A549 (cell line): ENCODE measurements around the gene NANOS3. TPM values are rescaled to one million over a fixed set of nuclear protein-coding genes. Genes with fewer than 3 reads are reported as not detected.

ENCODE experiments used
- ATAC-seq, 2 experiments: fragments of 200-7000 bp in 1 of 2; fragments of >200 bp in 1 of 2; cut with Nextera tagmentation in 1 of 2; cut with Tn5 transposase in 1 of 2; 3 replicates each; pipeline versions ENCODE4 v1.8.0 to v1.9.1; 2018 to 2020; ENCODE audit warnings: mild to moderate bottlenecking in 1 of 2, moderate library complexity in 1 of 2
- CTCF ChIA-PET: fragments of 300-600 bp; sonication (Branson Sonifier 250); formaldehyde crosslinking; extraction: SDS; loops from one replicate; lab custom pipeline; 2021; ENCODE audit warnings: antibody characterized with exemption, inconsistent platforms; lab: Yijun Ruan, JAX
- POLR2A ChIA-PET: fragments of 350-600 bp; formaldehyde crosslinking; extraction: SDS; loops from one replicate; lab custom pipeline; 2021; ENCODE audit warnings: antibody characterized with exemption, inconsistent platforms; lab: Yijun Ruan, JAX
- DNase-seq, 2 experiments: peaks; one replicate each; pipeline versions ENCODE4 v3.0.0 to v3.0.0-alpha.2; 2011 to 2016; ENCODE audit warnings: low read depth in 1 of 2, low spot score in 1 of 2
- FAIRE-seq: peaks from 2 replicates; lab custom pipeline; 2011; peaks lifted over from hg19 to GRCh38; lab: Jason Lieb, UNC
- H3K27ac ChIP-seq, 2 experiments: fragments of >200 bp; sonication (Bioruptor Twin); formaldehyde crosslinking; 3 replicates each; pipeline ENCODE4 v1.5.1; 2016 to 2017
- H3K4me1 ChIP-seq: fragments of >200 bp; sonication (Bioruptor Twin); formaldehyde crosslinking; 3 replicates; pipeline ENCODE4 v1.6.1; 2016
- H3K4me2 ChIP-seq: fragments of >200 bp; sonication (Bioruptor Twin); formaldehyde crosslinking; 3 replicates; pipeline ENCODE4 v1.6.1; 2016
- H3K4me3 ChIP-seq: fragments of >200 bp; sonication (Bioruptor Twin); formaldehyde crosslinking; 3 replicates; pipeline ENCODE4 v1.5.1; 2016
- H3K9me3 ChIP-seq: fragments of >200 bp; sonication (Bioruptor Twin); formaldehyde crosslinking; 3 replicates; pipeline ENCODE4 v1.6.1; 2016
- CHD2 ChIP-seq: fragments of 150-350 bp; IDR thresholded peaks from 2 replicates; pipeline ENCODE4 v1.6.1; 2014; ENCODE audit warnings: low read length; ENCODE audit not compliant: partially characterized antibody
- EHMT2 ChIP-seq: fragments of 200-600 bp; sonication (generic); IDR thresholded peaks from 2 replicates; pipeline ENCODE4 v1.6.1; 2016; ENCODE audit warnings: antibody characterized with exemption, low read depth, mild to moderate bottlenecking, moderate library complexity
- ESRRA ChIP-seq: fragments of 150-350 bp; IDR thresholded peaks from 2 replicates; pipeline ENCODE4 v1.6.1; 2014; ENCODE audit warnings: mild to moderate bottlenecking, low read length, borderline replicate concordance
- FOSB ChIP-seq: fragments of 250-450 bp; sonication (Bioruptor Pico); IDR thresholded peaks from 2 replicates; pipeline ENCODE4 v1.5.0; 2020; ENCODE audit warnings: mild to moderate bottlenecking, moderate library complexity
- HDAC2 ChIP-seq: fragments of 200-600 bp; sonication (generic); IDR thresholded peaks from 2 replicates; pipeline ENCODE4 v1.6.1; 2016
- HEYL ChIP-seq: fragments of 250-450 bp; sonication (Bioruptor Pico); IDR thresholded peaks from 2 replicates; pipeline ENCODE4 v1.8.0; 2021; ENCODE audit warnings: mild to moderate bottlenecking, moderate library complexity
- HOXB13 ChIP-seq: fragments of 250-450 bp; sonication (Bioruptor Pico); IDR thresholded peaks from 2 replicates; pipeline ENCODE4 v1.5.0; 2020; ENCODE audit warnings: low read depth, mild to moderate bottlenecking, moderate library complexity
- HOXB5 ChIP-seq: fragments of 250-450 bp; sonication (Bioruptor Pico); IDR thresholded peaks from 2 replicates; pipeline ENCODE4 v1.5.0; 2020; ENCODE audit warnings: mild to moderate bottlenecking, moderate library complexity
- JUNB ChIP-seq: fragments of >200 bp; sonication (Bioruptor Twin); formaldehyde crosslinking; IDR thresholded peaks from 2 replicates; pipeline ENCODE4 v1.6.1; 2016
- KDM1A ChIP-seq: fragments of 200-600 bp; sonication (generic); IDR thresholded peaks from 2 replicates; pipeline ENCODE4 v1.6.1; 2016; ENCODE audit warnings: low read depth, mild to moderate bottlenecking
- MAFK ChIP-seq: fragments of 450-650 bp; IDR thresholded peaks from 2 replicates; pipeline ENCODE4 v1.6.1; 2014; ENCODE audit not compliant: partially characterized antibody
- MAZ ChIP-seq: fragments of 150-350 bp; IDR thresholded peaks from 2 replicates; pipeline ENCODE4 v1.6.1; 2014; ENCODE audit warnings: antibody characterized with exemption, low read depth, low read length, borderline replicate concordance
- NFE2L2 ChIP-seq: fragments of 150-350 bp; conservative IDR thresholded peaks from 2 replicates; pipeline ENCODE4 v1.6.1; 2014; ENCODE audit warnings: low read length
- NR3C1 ChIP-seq: fragments of >200 bp; sonication (Bioruptor Twin); formaldehyde crosslinking; IDR thresholded peaks from 3 replicates; pipeline ENCODE4 v1.6.1; 2017
- RAD21 ChIP-seq, 2 experiments: fragments of >200 bp in 1 of 2; sonication (Bioruptor Twin) in 1 of 2; formaldehyde crosslinking in 1 of 2; IDR thresholded peaks in 1 of 2; conservative IDR thresholded peaks in 1 of 2; 2 replicates in 1 of 2; 3 replicates in 1 of 2; pipeline ENCODE4 v1.6.1; 2012 to 2018; ENCODE audit warnings: inconsistent platforms in 1 of 2
- RCOR1 ChIP-seq: fragments of 150-350 bp; IDR thresholded peaks from 2 replicates; pipeline ENCODE4 v1.6.1; 2014; ENCODE audit warnings: antibody characterized with exemption, low read length, low read depth
- RFX5 ChIP-seq: fragments of 450-650 bp; IDR thresholded peaks from 2 replicates; pipeline ENCODE4 v1.7.1; 2014; ENCODE audit warnings: antibody characterized with exemption, mild to moderate bottlenecking, moderate library complexity
- TFCP2L1 ChIP-seq: fragments of 250-450 bp; sonication (Bioruptor Pico); IDR thresholded peaks from 2 replicates; pipeline ENCODE4 v1.5.0; 2021; ENCODE audit warnings: mild to moderate bottlenecking
- ZFP36 ChIP-seq: fragments of 450-650 bp; IDR thresholded peaks from 2 replicates; pipeline ENCODE4 v1.6.1; 2014; ENCODE audit warnings: borderline replicate concordance; ENCODE audit not compliant: partially characterized antibody
- WGBS: methylation state at CpG from one replicate; pipeline ENCODE4 v1.1.6; 2017; ENCODE audit errors: missing lambda C conversion rate; 5-methylcytosine and 5-hydroxymethylcytosine counted together
- polyA plus RNA-seq, 4 experiments: library from polyadenylated mRNA; depleted of rRNA in 3 of 4; stranded (reverse); fragments of >200 nt; fragmentation: RNase III in 1 of 4; extraction: RNeasy Plus Mini Kit Qiagen cat#74134 plus additional on column Dnase treatment in 1 of 4; gene quantifications; 2 replicates in 3 of 4; 3 replicates in 1 of 4; pipeline ENCODE4 v1.2.3, GENCODE V29; 2011 to 2017
- TF ChIP-seq, protein P1 (sequence below): fragments of 150-350 bp; IDR thresholded peaks from 2 replicates; pipeline ENCODE4 v1.6.1; 2014; ENCODE audit warnings: low read depth, mild to moderate bottlenecking, low read length

The NANOS3 gene
- polyA plus RNA-seq, 2 of the 4 experiments (the other 2 are of a cell fraction) = 0.31 to 1.2 TPM

- FAIRE-seq (no peak), ATAC-seq (no peak), DNase-seq (no peak)
- Histone ChIP-seq H3K9me3 (no peaks in the 10 kb centered on the region), H3K27ac (peak overlapping the region; percentile 96 to 100), H3K4me1 (peaks cover 13% of the 10 kb centered on the region), H3K4me2 (no peak overlapping the region; the same call in 2 of the 3 replicates), H3K4me3 (no peak overlapping the region)
- 81% methylated on average over 9 of the region's 12 CpGs for WGBS
- TF ChIP-seq TFCP2L1 (CRISPR knock-in tag) (no peak), HOXB13 (CRISPR knock-in tag) (no peak), NR3C1 (no peak), MAFK (no peak), ESRRA (no peak), JUNB (no peak), RAD21 (conservative IDR thresholded peaks at IDR 0.05 in 1 of 2, IDR thresholded peaks at IDR 0.05 in 1 of 2) (no peak), KDM1A (no peak), RCOR1 (no peak), EHMT2 (no peak), HDAC2 (no peak), MAZ (no peak), RFX5 (no peak), CHD2 (no peak)
- TF ChIP-seq, protein P1, sequence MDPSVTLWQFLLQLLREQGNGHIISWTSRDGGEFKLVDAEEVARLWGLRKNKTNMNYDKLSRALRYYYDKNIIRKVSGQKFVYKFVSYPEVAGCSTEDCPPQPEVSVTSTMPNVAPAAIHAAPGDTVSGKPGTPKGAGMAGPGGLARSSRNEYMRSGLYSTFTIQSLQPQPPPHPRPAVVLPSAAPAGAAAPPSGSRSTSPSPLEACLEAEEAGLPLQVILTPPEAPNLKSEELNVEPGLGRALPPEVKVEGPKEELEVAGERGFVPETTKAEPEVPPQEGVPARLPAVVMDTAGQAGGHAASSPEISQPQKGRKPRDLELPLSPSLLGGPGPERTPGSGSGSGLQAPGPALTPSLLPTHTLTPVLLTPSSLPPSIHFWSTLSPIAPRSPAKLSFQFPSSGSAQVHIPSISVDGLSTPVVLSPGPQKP = no peak
- ChIA-PET POLR2A (interaction anchor here (0.5 to 2.2 kb wide), 2 partner anchors 90 to 191 kb away, joined by 3 to 5 read pairs; partner anchors contain the start of gene MISP3), CTCF (interaction anchor here (0.8 to 3.6 kb wide), 21 partner anchors 8 to 255 kb away, joined by 3 to 30 read pairs (median 4); partner anchors contain the start of genes ASF1B, IL27RA and MISP3)
Measured at GRCh38 chr19:13881251-13881691, 4.3 kb downstream of the NANOS3 start.

DNA sequence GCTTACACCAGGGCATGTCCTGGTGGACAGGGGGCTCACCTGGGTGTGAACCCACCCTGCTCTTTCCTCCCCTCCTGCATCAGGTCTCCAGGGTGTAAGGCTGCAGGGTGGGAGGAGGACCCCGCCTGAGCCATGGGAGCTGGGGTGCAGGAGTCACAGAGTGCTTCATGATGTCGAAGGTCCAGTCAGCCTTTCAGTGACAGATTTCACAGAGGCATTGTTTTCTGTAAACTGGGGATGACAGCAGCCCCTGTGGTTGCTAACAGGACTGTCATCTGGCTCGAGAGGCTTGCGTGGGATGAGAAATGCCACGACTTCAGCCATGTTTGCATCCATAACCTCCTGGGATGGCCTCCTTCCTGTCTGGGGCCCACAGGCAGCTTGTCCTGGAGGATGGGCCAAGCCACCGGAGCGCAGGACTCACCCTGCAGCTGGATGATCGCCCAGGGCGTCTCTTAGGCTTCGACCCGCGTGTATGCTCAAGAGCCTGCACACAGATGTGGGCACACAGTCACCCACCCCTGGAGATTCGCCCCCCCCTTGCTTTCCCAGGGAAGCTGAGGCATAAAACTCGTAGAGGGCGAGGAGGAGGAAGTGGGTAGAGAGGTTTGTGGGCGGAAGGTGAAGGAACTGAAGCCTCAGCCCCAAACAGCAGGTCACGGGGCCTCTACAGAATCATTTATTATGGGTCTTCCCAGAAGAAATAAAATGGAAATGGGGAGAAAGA, 4.9 kb downstream of the NANOS3 start:
- Histone ChIP-seq H3K4me3 (no peak overlapping the region), H3K27ac (peak overlapping the region; percentile 96 to 100; a peak in 5 of 6 replicates), H3K9me3 (no peaks in the 10 kb centered on the region), H3K4me1 (peaks cover 13% of the 10 kb centered on the region), H3K4me2 (no peak overlapping the region)
- no peak for DNase-seq
- CTCF ChIA-PET = interaction anchor here (0.8 to 3.6 kb wide), 11 partner anchors 12 to 255 kb away, joined by 3 to 30 read pairs (median 5); partner anchors contain the start of genes ASF1B, IL27RA and MISP3
- TF ChIP-seq, protein P1 = no peak
- TF ChIP-seq NFE2L2 (no peak), FOSB (CRISPR knock-in tag) (no peak), JUNB (no peak), HEYL (no peak), RAD21 (conservative IDR thresholded peaks at IDR 0.05 in 1 of 2, IDR thresholded peaks at IDR 0.05 in 1 of 2) (no peak), ZFP36 (no peak)
- no peak for ATAC-seq
- no peak for FAIRE-seq
- WGBS = 93% methylated on average over 9 of the region's 17 CpGs
- POLR2A ChIA-PET = interaction anchor here (2.2 kb wide), 1 partner anchor 190 kb away, joined by 5 read pairs; the partner anchor contains the start of gene MISP3

GRCh38 chr19:13882419-13882795, 5.5 kb downstream of the NANOS3 start:
- CTCF ChIA-PET = interaction anchor here (0.9 to 3.6 kb wide), 8 partner anchors 20 to 254 kb away, joined by 3 to 30 read pairs (median 5); partner anchors contain the start of genes ASF1B, IL27RA and MISP3
- DNase-seq = no peak

More at GRCh38 chr19:13882419-13882795, 5.5 kb downstream of the NANOS3 start:
- FAIRE-seq = no peak
- Histone ChIP-seq H3K4me2 (no peak overlapping the region), H3K4me3 (no peak overlapping the region), H3K27ac (peak overlapping the region in 1 of 2 experiments; percentile 96; a peak in 2 of 6 replicates), H3K9me3 (no peaks in the 10 kb centered on the region), H3K4me1 (peaks cover 13% of the 10 kb centered on the region)
- ATAC-seq = no peak
- TF ChIP-seq MAZ (no peak), HOXB5 (no peak), KDM1A (no peak), TFCP2L1 (CRISPR knock-in tag) (no peak)
- WGBS = 96% methylated on average over 4 of the region's 5 CpGs
- POLR2A ChIA-PET = interaction anchor here (2.2 kb wide), 1 partner anchor 190 kb away, joined by 5 read pairs; the partner anchor contains the start of gene MISP3
